GM18520 (cell line): Measurements from ENCODE around the gene MDH1.
"Not testable (repeated sequence)": the region's sequence is repeated elsewhere in the genome, so short reads cannot be mapped to it uniquely, and the experiment has no call there.

ENCODE experiments used
- ATAC-seq: cut with Tn5 transposase; IDR thresholded peaks from one replicate; pipeline ENCODE4 v1.9.1; 2021; ENCODE audit not compliant: unreplicated experiment

MDH1 gene

DNA sequence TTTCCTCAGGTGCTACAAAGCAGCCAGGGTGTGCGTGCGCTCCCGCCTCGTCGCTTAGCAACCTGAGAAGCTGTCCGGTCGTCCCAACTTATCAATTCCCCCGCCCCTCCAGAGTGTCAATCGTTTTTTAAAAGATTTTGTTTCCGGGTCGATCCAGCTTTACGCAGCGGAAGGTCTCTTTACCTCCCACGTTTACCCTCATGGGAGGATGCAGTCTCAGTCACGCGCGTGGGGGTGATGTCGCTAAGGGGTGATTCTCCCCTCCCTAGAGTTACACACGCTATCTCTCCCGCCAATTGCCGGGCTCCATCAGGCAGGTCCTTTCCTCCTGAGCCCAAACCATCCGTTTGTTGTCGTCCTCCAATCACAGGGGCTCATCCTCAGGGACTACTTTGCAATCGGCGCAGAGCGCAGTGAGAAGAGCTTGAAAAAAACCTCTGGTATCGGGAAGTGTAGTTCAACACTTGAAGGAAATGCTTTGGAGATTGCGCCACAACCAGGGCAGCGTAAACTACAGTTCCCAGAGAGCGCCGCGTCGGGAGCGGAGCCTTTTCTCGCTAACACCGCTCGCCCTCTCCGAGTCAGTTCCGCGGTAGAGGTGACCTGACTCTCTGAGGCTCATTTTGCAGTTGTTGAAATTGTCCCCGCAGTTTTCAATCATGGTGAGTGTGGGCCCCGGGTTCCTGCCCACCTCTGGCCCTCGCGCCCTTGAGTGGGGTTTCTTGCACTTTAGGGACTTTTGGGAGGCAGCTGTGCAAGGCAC lies at the start of gene MDH1, which contains the start of gene WDPCP:
Gene MDH1, plus strand, starts transcription at position 579 of the 763 bp plus-strand sequence. Its CDS starts 81 bp downstream, at position 660.
Gene WDPCP, minus strand, starts transcription at position 93 of the 763 bp plus-strand sequence. CDS start 206 bp downstream, outside the sequence.
- ATAC-seq: peak; percentile 86

DNA sequence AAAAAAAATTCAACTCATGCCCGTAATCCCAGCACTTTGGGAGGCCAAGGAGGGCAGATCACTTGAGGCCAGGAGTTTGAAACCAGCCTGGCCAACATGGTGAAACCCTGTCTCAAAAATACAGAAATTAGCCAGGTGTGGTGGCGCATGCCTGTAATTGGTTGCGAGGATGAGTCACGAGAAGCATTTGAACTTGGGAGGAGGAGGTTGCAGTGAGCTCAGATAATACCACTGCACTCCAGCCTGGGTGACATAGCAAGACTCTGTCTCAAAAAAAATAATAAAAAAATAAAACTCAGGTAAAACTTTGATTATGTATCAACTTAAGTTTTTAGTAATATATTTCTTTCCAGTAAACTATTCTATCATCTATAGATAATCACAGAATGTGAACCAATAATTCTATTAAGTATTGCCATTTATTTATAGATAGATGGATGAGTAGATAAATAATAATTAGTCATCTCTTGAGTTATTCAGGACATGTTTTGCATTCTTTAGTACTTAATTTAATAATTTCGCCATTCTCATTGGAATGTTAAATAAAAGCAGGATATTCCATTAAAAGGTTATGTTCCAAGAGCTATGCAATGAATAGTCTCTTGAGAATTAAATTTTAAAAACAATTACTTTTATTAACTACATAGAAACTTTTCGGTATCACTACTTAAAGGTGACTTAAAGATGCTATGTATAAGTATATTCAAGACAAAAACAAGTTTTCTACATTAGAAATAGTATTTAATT lies 49.2 kb upstream of the MDH1 start:
- no peak for ATAC-seq

DNA sequence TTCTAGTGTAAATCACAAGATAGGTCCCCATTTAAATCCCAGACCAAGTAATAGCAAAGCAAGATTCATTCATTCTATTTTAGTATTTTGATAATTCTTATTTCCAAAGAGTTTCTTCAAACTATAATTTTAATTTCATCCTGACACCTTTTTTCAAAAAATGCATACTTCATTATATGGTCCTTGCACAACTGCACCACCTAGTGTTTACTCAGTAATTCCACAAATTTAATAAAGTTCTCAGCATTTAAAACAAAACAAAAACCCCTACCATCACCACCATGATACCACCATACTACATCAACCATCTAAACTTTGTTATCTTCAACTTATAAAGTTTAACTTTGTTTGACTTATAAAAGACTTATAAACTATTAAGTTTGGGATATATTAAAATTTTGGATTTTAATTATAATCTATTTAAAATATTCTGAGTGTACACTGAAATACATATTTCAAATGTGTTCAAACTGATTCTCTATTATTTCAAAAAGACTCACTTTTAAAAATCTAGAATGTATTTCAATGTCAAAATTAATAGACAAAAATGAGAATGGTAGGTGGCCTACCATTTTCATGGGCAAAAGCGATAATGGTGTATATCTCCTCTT lies 44.6 kb upstream of the MDH1 start:
- ATAC-seq: no peak

DNA sequence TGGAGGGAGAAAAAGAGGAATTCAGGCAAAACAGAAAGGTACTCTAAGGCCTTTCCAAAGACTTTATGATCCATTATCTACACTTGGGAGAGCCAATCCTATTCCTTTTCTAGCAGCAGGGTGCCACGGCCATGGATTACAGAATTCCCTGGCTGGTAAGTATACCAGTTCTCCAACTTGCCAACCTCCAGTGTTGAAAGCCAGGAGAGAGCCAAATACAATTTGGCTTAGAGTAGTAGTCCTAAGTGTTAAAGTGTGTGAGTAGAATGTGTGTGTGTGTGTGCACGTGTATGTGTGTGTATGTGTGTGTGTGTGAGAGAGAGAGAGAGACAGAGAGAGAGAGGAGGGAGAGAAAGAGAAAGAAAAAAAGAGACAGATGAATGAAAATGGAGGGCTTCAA lies 43.7 kb upstream of the MDH1 start:
- no peak for ATAC-seq

DNA sequence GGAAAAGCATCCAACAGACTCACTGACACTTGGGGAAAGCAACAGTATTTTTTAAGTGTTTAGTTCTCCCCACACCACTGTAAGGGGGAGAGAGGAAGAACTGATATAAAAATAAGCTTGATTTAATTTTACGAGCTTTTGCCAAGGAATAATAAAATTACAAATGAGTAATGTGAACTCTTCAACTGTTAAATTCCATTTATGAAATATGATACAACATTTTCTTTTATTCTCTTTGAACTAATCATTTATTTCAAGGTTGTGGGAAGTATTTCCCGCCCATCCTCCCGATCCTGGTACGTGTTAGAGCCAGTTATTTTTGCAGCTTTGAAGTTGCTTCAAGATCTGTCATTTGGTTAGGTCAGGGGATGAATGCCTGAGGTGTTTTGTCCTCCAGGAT lies 35.7 kb upstream of the MDH1 start:
- no peak for ATAC-seq

DNA sequence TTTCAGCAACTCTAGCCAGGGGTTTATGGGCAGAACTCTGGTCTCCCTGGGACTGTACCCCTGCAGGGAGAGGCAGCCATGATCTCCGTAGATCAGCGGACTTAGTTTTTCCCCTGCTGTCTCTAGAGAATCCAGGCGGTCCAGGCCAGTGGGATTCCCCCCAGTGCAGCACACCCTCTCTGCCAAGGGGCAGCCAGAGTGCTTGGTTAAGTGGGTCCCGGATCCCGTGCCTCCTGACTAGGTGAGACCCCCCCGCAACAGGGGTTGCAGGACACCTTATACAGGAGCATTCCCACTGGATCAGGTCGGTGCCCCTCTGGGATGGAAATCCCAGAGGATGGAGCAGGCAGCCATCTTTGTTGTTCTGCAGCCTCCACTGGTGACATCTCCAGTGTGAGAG lies 33.5 kb upstream of the MDH1 start:
- ATAC-seq: no peak

GRCh38 chr2:63555931-63556330 lies 32.8 kb upstream of the MDH1 start:
- ATAC-seq: no peak

- not testable (repeated sequence) for ATAC-seq
Observed at GRCh38 chr2:63557819-63558218, 30.9 kb upstream of the MDH1 start.

DNA sequence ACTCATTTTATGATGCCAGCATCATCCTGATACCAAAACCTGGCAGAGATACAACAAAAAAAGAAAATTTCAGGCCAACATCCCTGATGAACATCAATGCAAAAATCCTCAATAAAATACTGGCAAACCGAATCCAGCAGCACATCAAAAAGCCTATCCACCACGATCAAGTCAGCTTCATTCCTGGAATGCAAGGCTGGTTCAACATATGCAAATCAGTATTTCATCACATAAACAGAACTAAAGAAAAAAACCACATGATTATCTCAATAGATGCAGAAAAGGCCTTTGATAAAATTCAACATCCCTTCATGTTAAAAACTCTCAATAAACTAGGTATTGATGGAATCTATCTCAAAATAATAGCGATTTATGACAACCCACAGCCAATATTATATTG lies 29.8 kb upstream of the MDH1 start:
- ATAC-seq: not testable (repeated sequence)

DNA sequence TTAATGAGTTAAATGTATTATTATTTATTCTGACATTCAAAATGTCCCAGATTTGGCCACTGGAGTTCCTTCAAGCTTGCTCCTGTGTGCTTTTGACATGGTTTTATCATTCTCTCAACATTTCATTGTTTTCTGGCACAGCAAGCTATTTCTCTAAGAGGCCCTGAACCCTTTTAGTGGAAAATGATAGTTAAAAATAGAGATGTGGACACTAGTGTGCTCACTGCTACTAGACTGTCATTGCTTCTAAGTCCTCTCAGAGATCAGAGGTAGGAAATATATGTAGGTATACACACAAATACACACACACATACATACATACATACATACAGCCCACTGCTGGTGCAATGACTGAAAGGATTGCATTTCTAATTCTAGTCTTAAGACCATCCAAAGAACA lies 26.0 kb upstream of the MDH1 start:
- ATAC-seq: no peak

DNA sequence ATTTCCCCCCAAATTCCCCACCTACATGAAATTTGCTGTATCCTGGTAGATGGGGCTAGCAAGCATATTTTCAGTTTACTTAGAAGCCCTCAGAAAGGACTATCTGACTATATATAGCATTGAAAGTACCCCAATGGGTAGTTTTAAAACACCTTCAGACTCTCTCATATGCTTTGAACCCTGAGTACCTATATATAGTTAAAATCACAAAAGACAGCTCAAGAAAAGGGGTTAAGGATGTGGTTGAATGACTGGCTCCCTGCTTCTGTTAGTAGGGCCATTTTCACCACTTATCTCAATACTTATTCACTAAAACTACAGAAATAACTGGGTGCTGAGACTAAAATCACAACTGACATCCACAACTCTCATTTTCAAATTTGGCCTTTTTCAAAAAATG lies 19.0 kb upstream of the MDH1 start:
- ATAC-seq: peak; percentile 68

DNA sequence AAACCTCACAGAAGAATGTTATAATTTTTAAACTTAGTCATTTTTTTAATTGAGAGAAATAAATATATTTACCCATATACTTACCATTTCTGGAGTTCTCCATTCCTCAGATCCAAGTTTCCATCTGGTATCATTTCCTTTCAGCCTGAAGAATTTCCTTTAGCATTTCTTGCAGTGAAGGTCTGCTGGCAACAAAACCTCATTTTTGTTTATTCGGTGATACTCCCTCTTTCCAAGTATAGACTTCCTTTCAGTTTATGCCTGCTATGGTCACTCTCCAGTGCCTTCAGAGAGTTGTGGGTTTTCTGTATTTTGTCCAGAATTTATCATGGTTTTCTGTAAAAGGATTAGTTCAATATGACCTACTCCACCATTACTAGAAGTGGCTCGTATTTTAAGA lies 17.5 kb upstream of the MDH1 start:
- ATAC-seq: no peak

- no peak for ATAC-seq
Observed at GRCh38 chr2:63572001-63572400, 16.8 kb upstream of the MDH1 start.

GRCh38 chr2:63573026-63573425 lies 15.7 kb upstream of the MDH1 start:
- ATAC-seq: not testable (repeated sequence)

GRCh38 chr2:63573726-63574345 lies 14.9 kb upstream of the MDH1 start:
- not testable (repeated sequence) for ATAC-seq

DNA sequence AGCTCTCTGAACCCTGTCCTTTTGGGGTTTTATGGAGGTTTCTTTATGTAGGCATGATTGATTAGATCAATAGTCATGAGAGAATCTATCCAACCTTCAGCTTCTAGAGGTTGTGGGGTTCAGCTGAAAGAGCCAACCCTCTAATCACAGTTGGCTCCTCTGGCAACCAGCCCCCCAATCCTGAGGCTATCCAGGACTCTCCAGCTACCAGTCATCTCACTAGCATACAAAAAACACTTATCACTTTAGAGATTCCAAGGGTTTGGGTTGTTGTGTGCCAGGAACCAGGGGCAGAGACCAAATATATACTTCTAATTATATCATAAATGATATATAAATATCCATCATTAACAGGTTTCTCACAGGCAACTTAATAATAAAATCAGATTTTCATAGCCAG lies 12.2 kb upstream of the MDH1 start:
- ATAC-seq: no peak

GRCh38 chr2:63578767-63579166 lies 10.0 kb upstream of the MDH1 start:
- ATAC-seq: no peak

- no peak for ATAC-seq
Observed at GRCh38 chr2:63580651-63581297, 8.0 kb upstream of the MDH1 start.

DNA sequence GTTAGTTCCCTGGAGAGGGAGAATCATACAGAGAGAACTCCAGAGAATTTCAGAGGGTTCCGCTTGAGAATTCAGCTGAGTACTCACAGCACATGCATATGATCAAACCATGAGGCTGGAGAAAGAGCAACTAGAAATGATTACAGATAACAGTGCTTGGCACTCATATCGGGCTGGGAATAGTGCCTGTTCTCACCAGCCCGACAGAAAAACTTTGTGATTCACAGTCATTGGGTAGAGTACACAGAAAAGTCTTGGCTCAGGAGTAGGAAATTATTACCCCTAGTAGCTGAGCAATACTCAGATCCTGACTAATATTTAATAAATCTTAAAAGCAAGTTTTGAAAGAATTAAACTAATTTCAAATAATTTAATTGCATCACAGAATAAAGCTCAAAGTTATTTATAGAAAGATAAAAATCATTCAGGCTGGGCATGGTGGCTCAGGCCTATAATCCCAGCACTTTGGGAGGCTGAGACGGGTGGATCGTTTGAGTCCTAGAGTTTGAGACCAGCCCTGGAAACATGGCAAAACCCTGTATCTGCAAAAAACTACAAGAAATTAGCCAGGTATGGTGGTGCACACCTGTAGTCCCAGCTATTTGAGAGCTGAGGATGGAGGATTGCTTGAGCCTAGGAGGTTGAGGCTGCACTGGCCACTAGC lies 7.3 kb upstream of the MDH1 start:
- ATAC-seq: no peak

DNA sequence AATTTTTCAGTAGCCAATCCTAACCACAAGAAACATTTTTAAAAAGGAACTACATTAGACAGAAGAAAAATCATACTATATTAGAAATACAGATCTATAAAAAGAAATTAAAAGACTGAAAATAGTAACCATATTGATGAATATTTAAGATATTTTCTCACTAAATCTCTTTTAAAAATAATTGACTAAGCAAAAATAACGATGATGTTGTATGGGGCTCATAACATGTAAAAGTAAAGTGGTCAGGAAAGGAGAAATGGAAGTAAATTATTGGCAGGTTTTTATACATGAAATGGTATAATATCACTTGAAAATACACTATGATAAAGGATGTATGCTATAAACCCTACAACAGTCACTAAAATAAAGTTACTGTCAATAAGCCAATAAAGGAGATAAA lies 5.9 kb upstream of the MDH1 start:
- ATAC-seq: no peak
